PC-3 (cell line): ENCODE results near the gene SH3TC1. TPM values are rescaled to one million over a fixed set of nuclear protein-coding genes. Genes with fewer than 3 reads are reported as not detected.

Experiments used
- ATAC-seq: fragments of 200-7000 bp; cut with Tn5 transposase; 2 replicates; pipeline ENCODE4 v1.9.1; 2020; ENCODE audit warnings: mild to moderate bottlenecking, moderate library complexity
- BruUV-seq: library from RNA; stranded (reverse); fragments of 400-500 nt; replicated peaks from 2 replicates; lab custom pipeline; 2021; lab: Mats Ljungman, UMichigan
- CTCF ChIA-PET: fragments of 300-600 bp; sonication (Branson Sonifier 250); formaldehyde crosslinking; loops from one replicate; lab custom pipeline; 2022; ENCODE audit warnings: antibody characterized with exemption; lab: Charles Lee
- POLR2A ChIA-PET: fragments of 300-600 bp; sonication (Branson Sonifier 250); formaldehyde crosslinking; loops from one replicate; lab custom pipeline; 2022; ENCODE audit warnings: antibody characterized with exemption; ENCODE audit not compliant: unreplicated experiment; lab: Charles Lee
- DNase-seq: peaks from one replicate; pipeline ENCODE4 v3.0.0-alpha.2; 2015
- H2AFZ ChIP-seq: fragments of 300-600 bp; sonication (generic); 2 replicates; pipeline ENCODE4 v1.6.0; 2016; ENCODE audit warnings: antibody characterized with exemption, low read length
- H3F3A ChIP-seq: fragments of 300-600 bp; sonication (generic); one replicate; pipeline ENCODE4 v1.6.0; 2017; ENCODE audit warnings: antibody characterized with exemption, low read length, control low read depth, mild to moderate bottlenecking; ENCODE audit not compliant: unreplicated experiment
- H3K27ac ChIP-seq: fragments of 300-600 bp; sonication (generic); 2 replicates; pipeline ENCODE4 v1.5.1; 2016; ENCODE audit warnings: mild to moderate bottlenecking, low read length
- H3K27me3 ChIP-seq: fragments of 300-600 bp; sonication (generic); 2 replicates; pipeline ENCODE4 v1.6.1; 2016; ENCODE audit warnings: low read length, mixed read lengths
- H3K36me3 ChIP-seq: fragments of 300-600 bp; sonication (generic); 2 replicates; pipeline ENCODE4 v1.6.1; 2016; ENCODE audit warnings: low read depth, mixed run types, low read length, mixed read lengths
- H3K4me1 ChIP-seq: fragments of 300-600 bp; sonication (generic); 2 replicates; pipeline ENCODE4 v1.5.1; 2016; ENCODE audit warnings: low read length; ENCODE audit not compliant: insufficient read depth
- H3K4me2 ChIP-seq: fragments of 300-600 bp; sonication (generic); 2 replicates; pipeline ENCODE4 v1.6.0; 2016; ENCODE audit warnings: low read length
- H3K4me3 ChIP-seq: fragments of 300-600 bp; sonication (generic); 2 replicates; pipeline ENCODE4 v1.5.1; 2016; ENCODE audit warnings: mild to moderate bottlenecking, low read length, mixed read lengths
- H3K79me2 ChIP-seq: fragments of 300-600 bp; sonication (generic); 2 replicates; pipeline ENCODE4 v1.6.1; 2017; ENCODE audit warnings: low read length, mixed read lengths
- H3K9ac ChIP-seq: fragments of 300-600 bp; sonication (generic); 2 replicates; pipeline ENCODE4 v1.6.0; 2016; ENCODE audit warnings: mild to moderate bottlenecking, low read length
- H3K9me2 ChIP-seq: fragments of 300-600 bp; sonication (generic); replicated peaks from 2 replicates; pipeline ENCODE4 v1.6.1; 2016; ENCODE audit warnings: mixed run types, low read length, mixed read lengths
- H3K9me3 ChIP-seq: fragments of 300-600 bp; sonication (generic); 2 replicates; pipeline ENCODE4 v1.6.1; 2016; ENCODE audit warnings: low read length, mixed read lengths
- H4K20me1 ChIP-seq: fragments of 300-600 bp; sonication (generic); 2 replicates; pipeline ENCODE4 v1.6.1; 2016; ENCODE audit warnings: low read length, mixed read lengths
- CTCF ChIP-seq: fragments of 300-600 bp; sonication (generic); conservative IDR thresholded peaks from 2 replicates; pipeline ENCODE4 v1.5.1; 2017; ENCODE audit warnings: antibody characterized with exemption, low read depth, mild to moderate bottlenecking, low read length
- EZH2 ChIP-seq: fragments of 300-600 bp; sonication (generic); IDR thresholded peaks from one replicate; pipeline ENCODE4 v1.6.1; 2017; ENCODE audit warnings: antibody characterized with exemption, mild to moderate bottlenecking, low read length; ENCODE audit not compliant: unreplicated experiment
- EZH2phosphoT487 ChIP-seq: fragments of 300-600 bp; sonication (generic); IDR thresholded peaks from 2 replicates; pipeline ENCODE4 v1.6.1; 2018; ENCODE audit warnings: mild to moderate bottlenecking, antibody characterized with exemption, low read length, borderline replicate concordance
- intact Hi-C: fragments of 100-400 bp; cut with micrococcal nuclease; formaldehyde crosslinking; loops from 2 replicates; pipeline ENCODE4 v1.9.0; 2023
- total RNA-seq: library from RNA; depleted of rRNA; stranded (reverse); fragments of >200 nt; gene quantifications from 2 replicates; pipeline ENCODE4 v1.2.3, GENCODE V29; 2014

The SH3TC1 gene
- total RNA-seq, 1 experiment from 2014 or later, result 23.1 TPM

- CTCF ChIA-PET, result interaction anchor here (0.5 kb wide), 1 partner anchor 244 kb away, joined by 3 read pairs; no protein-coding TSS in a partner anchor
- Histone ChIP-seq H3K27ac (no peak overlapping the region), H3F3A (no peaks in the 10 kb centered on the region), H3K4me2 (no peak overlapping the region), H3K4me1 (peaks cover 37% of the 10 kb centered on the region), H2AFZ (no peak overlapping the region), H3K9me3 (no peaks in the 10 kb centered on the region), H3K9me2 (no peaks in the 10 kb centered on the region), H3K36me3 (no peaks in the 10 kb centered on the region), H3K27me3 (no peaks in the 10 kb centered on the region), H3K79me2 (no peaks in the 10 kb centered on the region), H3K4me3 (no peak overlapping the region), H4K20me1 (no peaks in the 10 kb centered on the region), H3K9ac (no peak overlapping the region)
- DNase-seq (no peak), ATAC-seq (no peak)
- intact Hi-C loops, result no loop called here
- POLR2A ChIA-PET, result no interaction called here
- no TSS peak for BruUV-seq
- TF ChIP-seq EZH2phosphoT487 (no peak), EZH2 (no peak), CTCF (no peak)
Measured at GRCh38 chr4:8179771-8180170, 19.3 kb upstream of the SH3TC1 start.

- Histone ChIP-seq H3K36me3 (no peaks in the 10 kb centered on the region), H3K4me1 (peaks cover 44% of the 10 kb centered on the region), H2AFZ (no peak overlapping the region), H3K27ac (no peak overlapping the region), H3K27me3 (no peaks in the 10 kb centered on the region), H3K9me3 (no peaks in the 10 kb centered on the region), H3F3A (no peaks in the 10 kb centered on the region), H3K4me3 (no peak overlapping the region), H4K20me1 (no peaks in the 10 kb centered on the region), H3K4me2 (no peak overlapping the region), H3K9ac (no peak overlapping the region), H3K79me2 (no peaks in the 10 kb centered on the region), H3K9me2 (no peaks in the 10 kb centered on the region)
- intact Hi-C loops, result no loop called here
- no peak for ATAC-seq
- ChIA-PET CTCF (no interaction called here), POLR2A (no interaction called here)
- BruUV-seq, result no TSS peak
- TF ChIP-seq EZH2 (no peak), EZH2phosphoT487 (no peak), CTCF (no peak)
- DNase-seq, result peak; percentile 28
Measured at GRCh38 chr4:8180310-8181093, 18.6 kb upstream of the SH3TC1 start.

- H3K9ac ChIP-seq, result no peak overlapping the region
- H3K27ac ChIP-seq, result no peak overlapping the region
- H2AFZ ChIP-seq, result no peak overlapping the region
- no peaks in the 10 kb centered on the region for H3K79me2 ChIP-seq
- H3K36me3 ChIP-seq, result no peaks in the 10 kb centered on the region
- no peak overlapping the region for H3K4me3 ChIP-seq
- no TSS peak for BruUV-seq
- intact Hi-C loops, result no loop called here
- no peaks in the 10 kb centered on the region for H3K27me3 ChIP-seq
- no peaks in the 10 kb centered on the region for H3F3A ChIP-seq
- no peak overlapping the region for H3K4me2 ChIP-seq
- DNase-seq (no peak), ATAC-seq (no peak)
- H3K9me3 ChIP-seq, result no peaks in the 10 kb centered on the region
- H3K9me2 ChIP-seq, result no peaks in the 10 kb centered on the region
- TF ChIP-seq EZH2 (no peak), CTCF (no peak), EZH2phosphoT487 (no peak)
- no peaks in the 10 kb centered on the region for H4K20me1 ChIP-seq
- CTCF ChIA-PET, result no interaction called here
- POLR2A ChIA-PET, result no interaction called here
- peaks cover 50% of the 10 kb centered on the region for H3K4me1 ChIP-seq
Measured at GRCh38 chr4:8181119-8181518, 18.0 kb upstream of the SH3TC1 start.
